ENCODE data around the gene MYH15. TPM values are rescaled to one million over a fixed set of nuclear protein-coding genes. Genes with fewer than 3 reads are reported as not detected.

The MYH15 gene
- total RNA-seq, 1 donor from 2014 or later, result 0.42 TPM

DNA sequence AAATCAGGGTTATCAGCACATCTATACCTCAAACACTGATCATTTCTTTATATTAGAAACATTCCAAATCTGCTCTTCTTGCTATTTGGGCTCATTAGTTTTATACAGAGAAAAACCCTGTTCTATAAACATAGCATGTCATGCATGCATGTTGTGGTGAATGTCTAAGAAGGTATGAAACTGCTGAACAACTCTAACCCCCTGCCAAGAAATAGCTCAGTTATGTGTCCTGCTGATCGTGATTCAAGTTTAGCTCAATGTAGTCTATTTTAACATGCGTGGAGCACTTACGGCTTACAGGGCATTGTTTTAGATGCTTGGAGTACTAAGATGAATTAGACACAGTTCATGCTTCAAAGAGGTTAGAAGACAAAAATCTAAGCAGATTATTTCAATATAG, 35.8 kb downstream of the MYH15 start:
- intact Hi-C loops (cut with micrococcal nuclease), result loop anchor here (10.0 kb wide), 1 partner anchor 1040 kb away; no protein-coding TSS in a partner anchor

DNA sequence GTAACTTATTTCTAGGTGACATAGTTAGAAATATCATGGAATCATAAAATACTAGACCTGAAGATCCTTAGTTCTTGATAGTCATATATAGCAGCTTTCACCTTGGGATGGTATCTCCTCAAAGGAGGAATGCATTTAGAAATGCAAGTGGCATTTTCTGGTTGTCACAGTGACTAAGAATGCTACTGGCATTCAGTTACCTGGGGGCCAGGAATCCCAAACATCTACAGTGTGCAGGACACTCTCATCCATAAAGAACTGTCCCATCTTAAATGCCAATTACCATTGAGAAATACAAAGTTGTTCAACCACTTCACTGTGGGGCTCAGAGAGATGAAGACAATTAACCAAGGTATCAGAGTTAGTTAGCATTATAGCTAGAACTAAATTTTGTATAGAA, 36.7 kb downstream of the MYH15 start:
- intact Hi-C loops (cut with micrococcal nuclease), result loop anchor here (10.0 kb wide), 1 partner anchor 1039 kb away; no protein-coding TSS in a partner anchor

DNA sequence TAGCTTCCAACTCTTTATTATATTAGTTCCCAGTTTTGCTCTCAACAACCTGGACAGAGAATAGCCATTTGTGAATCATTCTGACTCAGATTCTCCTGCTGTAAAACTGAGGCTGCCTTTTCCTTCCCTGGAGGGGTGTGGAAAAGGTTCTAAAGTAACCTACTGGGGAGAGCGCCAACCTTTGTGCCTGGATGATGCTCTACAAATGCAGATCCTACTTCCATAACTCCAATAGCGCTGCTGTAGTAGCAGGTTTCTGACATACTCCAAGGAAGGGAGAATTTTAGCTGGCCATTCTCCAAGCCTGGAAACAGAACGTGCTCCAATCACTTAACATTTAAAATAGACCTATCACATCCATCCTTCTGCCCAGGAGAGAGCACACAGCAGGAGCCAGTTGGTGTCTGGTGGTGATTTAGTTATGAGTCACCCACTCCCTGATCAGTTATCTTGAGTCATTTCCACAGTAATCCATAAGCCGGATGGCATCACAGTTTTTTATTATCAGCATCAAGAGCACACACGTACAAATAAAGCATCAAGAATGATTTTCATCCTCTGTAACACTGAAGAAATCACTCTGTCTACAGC, 38.3 kb downstream of the MYH15 start:
- intact Hi-C loops (cut with micrococcal nuclease), result loop anchor here (10.0 kb wide), 1 partner anchor 1037 kb away; no protein-coding TSS in a partner anchor

DNA sequence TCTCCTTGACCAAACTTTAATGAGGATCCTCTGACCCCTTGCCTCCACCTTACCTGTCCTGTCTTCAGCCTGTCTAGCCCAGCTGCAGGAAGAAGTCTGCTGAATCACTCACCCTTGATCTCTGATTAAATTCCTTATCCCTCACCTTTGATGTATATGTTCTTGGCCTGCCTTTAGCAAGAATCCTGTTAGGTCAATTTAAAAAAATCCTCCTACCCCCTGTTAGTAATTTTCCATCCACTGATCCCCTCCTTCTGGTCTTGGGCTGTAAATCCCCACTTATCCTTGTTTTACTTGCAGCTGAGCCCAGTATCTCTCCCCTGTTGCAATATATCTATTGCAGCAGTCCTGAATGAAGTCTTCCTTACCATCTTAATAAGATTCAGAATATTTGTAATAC, 39.0 kb downstream of the MYH15 start:
- intact Hi-C loops (cut with micrococcal nuclease), result loop anchor here (10.0 kb wide), 1 partner anchor 1037 kb away; no protein-coding TSS in a partner anchor

DNA sequence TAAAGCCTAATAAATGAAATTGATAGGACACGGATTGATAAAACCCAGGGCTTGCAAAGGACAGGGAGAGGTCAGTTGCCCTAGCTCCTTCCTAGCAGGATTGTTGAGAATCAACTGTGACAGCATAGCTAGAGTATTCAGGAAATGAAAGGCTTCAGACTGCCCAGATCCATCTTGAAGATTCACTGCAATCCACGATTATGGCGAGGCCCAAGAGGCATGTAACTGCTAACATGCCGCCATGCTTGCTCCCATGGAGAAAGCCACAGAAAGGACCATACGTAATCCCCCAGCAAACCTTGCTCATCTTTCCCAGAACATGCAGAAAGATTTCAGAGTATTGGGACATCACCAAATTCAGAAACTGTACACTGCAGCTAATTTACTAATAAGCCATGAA, 41.3 kb downstream of the MYH15 start:
- intact Hi-C loops (cut with micrococcal nuclease), result no loop called here

DNA sequence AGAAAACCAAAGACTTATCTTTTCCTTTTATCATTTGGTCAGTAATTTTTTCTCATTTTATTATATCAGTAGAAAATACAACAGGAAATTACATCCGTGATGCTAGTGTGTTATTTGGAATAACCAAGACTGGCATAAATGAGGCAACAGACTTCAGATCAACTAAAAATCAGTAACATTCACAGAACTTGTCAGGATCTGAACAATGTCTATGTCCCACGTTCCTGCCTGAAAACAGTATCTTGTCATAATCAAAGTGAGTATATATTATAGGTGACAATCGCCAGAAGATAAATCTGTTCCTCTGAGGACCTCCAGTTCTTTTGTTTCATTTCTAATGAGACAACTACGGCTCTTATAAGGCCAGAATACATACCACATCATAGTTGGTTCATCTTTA, 41.8 kb downstream of the MYH15 start:
- intact Hi-C loops (cut with micrococcal nuclease), result no loop called here

DNA sequence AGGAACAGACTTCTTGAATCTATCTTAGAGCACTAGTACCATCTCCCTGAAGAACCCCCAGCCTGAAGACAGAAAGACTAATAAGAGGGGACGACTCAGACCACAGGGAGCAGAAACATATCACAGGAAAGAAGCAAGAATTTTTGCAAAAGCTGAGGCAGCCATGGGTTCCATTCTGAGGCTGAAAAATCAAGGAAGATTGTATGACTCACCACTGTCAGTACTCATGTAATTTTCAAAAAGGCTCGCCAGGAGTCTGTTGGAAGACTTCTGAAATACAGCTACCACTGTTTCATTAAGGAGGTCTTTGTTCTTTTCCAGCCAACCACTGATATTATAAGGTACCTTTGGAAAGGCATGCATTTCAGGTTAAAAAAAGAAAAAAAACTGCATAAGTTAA, 47.5 kb downstream of the MYH15 start:
- intact Hi-C loops (cut with micrococcal nuclease), result no loop called here

DNA sequence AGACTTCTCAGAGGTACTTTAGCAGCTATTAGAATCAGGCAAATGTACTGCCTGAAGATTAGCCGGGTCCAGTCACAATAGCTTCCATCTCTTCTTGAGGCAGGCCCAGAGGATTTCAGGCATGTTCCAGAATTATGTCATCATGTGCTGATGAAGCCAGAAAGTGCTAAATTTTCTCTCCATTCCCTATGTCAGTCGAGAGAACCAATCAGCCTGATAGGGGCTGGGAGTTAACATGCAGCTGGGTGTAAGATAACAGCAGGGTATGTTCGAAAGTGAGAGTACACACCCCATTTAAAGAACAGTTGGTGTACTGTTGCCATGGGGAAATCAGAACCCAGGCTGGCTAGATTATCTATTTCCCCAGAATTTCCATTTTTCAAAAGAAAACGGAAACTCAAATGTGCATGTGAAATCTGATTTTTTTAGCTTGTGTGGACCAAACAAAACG, 48.7 kb downstream of the MYH15 start:
- intact Hi-C loops (cut with micrococcal nuclease), result no loop called here

DNA sequence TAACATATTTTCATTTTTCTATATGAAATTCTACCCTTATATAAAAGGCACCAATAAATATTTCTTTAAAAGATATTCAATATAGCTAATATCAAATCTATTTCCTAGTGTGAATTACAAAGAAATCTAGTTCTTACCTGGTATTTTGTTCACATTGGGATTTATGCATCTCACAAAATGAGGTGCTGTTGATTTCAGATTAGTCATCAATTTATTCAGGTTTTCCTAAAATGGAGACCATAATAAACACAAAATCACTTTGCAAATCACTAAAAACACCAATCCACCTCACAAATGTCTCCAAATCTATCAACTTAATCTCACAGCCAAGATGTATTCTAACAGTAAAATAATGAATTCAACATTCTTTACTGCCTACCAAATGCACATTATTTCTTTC, 51.2 kb downstream of the MYH15 start:
- intact Hi-C loops (cut with micrococcal nuclease), result no loop called here

DNA sequence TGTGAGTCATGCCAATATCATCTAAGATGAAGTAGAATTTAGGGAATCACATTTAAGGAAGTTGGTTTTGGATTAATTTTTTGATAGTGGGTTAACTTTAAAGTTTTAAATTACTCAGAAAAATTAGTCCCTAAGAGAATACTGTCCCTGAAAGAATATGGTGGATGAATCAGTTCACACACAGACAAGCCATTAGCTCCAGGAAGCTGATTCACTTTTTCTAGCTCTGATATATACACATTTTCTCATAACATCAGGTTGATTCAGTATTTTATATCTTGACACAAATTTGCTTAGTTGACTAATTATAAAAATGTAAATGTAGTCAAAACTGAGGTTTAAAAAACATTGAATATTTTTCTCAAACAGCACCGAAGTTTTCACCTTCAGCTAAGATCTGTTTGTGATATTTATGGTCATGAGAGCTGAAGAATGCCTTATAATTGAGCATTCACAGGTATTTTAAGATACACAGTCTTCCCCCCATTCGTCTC, 55.1 kb downstream of the MYH15 start:
- intact Hi-C loops (cut with micrococcal nuclease), result no loop called here

DNA sequence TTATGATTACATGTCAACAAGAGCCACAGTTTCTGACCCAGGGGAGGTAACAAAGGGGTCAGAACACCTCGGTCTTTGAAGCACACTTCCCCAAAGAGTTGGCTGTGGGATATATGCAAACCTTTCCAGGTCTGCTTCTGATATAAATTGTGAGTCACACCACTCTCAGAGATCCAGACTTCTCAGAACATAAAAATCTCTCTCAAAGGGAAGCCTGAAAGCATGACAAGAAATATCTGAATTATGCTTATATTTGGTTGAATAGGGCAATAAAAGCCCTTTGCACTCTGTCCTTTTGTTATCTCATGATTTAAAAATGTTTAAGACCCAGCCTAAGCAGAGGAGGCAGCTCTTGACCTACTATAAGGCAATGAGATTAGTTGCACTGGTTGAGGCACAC, 56.8 kb downstream of the MYH15 start:
- intact Hi-C loops (cut with micrococcal nuclease), result no loop called here

DNA sequence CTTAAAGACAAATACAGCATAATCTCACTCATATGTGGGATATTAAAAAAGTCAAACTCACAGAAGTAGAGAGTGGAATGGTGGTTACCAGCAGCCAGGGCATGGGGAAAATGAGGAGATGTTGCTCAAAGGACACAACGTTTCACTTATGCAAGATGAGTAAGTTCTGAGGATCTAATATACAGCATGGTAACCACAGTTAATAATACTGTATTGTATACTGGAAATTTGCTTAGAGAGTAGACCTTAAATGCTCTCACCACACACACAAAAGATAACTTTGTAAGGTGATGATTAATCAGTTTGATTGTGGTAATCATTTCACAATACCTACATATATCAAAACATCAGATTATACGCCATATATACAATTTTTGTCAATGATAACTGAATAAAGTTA, 60.0 kb downstream of the MYH15 start:
- intact Hi-C loops (cut with micrococcal nuclease), result no loop called here

DNA sequence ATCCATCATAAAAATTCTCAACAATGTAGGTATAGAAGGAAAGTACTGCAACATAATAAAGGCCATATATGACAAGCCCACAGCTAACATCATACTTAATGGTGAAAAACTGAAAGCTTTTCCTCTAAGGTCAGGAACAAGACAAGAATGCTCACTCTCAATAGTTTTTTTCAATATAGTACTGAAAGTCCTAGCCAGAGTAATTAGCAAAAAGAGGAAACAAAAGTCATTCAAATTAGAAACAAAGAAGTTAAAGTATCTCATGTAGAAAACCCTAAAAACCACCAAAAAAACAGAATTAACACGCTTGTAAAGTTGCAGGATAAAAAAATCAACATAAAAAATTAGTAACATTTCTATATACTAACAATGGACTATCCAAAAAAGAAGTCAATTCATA, 61.8 kb downstream of the MYH15 start:
- intact Hi-C loops (cut with micrococcal nuclease), result no loop called here

DNA sequence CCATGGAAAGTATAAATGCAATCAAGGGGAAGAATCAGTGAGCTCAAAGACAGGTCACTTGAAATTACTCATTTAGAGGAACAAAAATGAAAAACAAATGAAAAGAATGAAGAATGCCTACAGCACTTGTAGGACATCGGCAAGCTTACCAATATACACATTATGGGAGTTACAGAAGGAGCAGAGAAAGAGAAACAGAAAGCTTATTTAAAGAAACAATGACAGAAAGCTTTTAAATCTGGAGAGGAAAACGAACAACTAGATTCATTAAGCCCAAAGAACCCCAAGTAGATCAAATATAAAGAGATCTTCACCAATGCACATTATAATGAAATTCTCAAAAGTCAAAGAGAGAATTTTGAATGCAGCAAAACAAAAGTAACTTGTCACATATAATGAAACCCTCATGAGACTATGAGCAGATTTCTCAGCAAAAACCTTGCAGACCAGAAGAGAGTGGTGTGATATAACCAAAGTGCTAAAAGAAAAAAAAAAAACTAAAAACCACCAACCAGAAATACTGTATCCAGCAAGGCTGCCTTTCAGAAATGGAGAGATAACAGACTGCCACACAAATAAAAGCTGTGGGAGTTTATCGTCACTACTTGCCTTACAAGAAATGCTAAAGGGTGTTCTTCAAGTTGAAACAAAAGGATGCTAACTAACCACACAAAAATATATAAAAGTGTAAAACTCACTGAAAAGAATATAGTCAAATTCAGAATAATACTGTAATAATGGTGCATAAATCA, 63.1 kb downstream of the MYH15 start:
- intact Hi-C loops (cut with micrococcal nuclease), result no loop called here

DNA sequence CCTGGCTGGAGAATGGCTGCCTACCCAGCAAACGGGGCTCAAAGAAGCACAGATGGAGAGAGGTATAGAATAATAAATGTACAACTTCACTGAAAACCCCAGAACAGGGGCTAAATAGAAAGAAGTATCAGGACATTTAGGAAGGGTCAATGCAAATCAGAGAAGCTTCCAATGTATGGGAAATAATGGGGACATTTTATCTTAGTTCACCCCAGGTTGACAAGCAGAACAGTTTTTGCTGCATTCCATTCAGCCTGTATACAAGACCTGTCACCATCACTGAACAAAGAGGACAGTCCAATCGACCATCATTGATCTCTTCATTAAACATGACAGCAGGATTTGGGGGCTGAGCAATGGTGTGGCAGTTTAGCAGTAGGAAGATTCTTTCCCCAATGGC, 68.1 kb downstream of the MYH15 start:
- intact Hi-C loops (cut with micrococcal nuclease), result no loop called here

DNA sequence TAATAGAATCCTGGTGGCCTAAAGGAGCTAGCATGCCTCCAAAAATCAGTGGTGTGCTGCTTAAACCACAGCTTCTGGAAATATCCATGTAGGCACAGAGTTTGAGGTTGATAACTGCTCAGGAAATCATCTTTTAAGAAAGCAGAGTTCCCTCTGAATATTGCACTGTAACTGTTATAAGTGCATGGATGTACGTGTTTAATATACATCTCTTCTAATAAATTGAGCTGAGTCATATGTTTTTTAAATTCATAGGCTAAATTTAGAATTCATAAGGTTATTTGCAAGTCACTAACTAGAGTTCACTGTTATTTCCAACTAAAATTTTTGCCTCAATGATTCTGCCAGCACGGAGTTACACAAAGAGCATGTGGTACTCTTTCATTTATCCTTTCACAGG, 68.9 kb downstream of the MYH15 start:
- intact Hi-C loops (cut with micrococcal nuclease), result no loop called here

DNA sequence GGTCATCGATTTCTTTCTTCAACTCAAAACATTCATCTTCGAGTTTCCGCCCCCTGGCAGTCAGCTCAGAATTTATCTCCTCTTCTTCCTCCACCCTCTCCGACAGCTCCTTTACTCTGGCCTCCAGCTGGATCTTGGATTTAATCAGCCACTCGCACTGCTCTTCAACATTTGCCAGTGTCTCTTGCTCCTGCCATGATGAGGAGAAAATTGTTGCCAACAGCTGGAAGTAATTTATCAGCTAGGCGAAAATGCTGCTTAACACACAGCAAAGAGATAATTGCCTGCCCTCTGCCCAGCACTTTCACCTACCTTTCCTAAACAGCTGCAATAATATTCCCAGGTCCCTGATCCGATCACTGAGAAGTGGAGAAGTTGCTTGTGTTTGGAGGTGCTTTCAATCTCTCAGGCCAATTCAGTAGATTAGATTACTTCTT, 69.3 kb downstream of the MYH15 start:
- intact Hi-C loops (cut with micrococcal nuclease), result no loop called here

DNA sequence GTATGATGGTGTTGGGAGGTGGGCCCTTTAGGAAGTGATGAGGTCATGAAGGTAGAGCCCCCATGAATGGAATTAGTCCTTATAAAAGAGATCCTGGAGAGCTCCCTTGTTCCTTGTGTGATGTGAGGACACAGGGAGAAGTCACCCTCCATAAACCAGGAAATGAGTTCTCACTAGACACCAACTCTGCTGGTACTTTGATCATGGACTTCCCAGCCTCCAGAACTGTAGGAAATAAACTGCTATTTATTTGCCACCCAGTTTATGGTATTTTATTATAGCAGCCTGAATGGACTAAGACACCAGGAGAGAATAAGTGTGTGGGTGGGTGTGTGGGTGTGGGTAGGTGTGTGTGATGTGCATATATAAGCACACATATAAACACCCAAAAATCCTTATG, 71.9 kb downstream of the MYH15 start:
- intact Hi-C loops (cut with micrococcal nuclease), result no loop called here

DNA sequence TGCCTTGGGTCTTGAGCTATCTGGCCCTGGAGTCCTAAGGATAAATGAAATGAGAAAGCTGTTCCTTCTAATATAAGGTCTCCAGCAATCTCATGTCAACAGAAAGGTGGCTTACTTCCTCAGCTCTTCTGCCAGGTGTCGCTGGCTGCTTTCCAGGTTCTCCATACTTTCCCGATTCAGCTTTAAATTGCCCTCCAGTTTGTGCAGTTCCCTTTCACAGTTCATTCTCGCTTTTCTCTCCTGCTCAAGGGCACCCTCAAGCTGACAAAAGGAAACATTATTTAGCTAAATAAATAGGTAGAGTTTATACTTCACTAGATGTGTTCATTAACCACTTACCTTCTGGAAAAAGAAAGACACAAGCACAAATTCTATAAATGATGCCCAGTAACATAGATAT, 73.0 kb downstream of the MYH15 start:
- intact Hi-C loops (cut with micrococcal nuclease), result no loop called here

DNA sequence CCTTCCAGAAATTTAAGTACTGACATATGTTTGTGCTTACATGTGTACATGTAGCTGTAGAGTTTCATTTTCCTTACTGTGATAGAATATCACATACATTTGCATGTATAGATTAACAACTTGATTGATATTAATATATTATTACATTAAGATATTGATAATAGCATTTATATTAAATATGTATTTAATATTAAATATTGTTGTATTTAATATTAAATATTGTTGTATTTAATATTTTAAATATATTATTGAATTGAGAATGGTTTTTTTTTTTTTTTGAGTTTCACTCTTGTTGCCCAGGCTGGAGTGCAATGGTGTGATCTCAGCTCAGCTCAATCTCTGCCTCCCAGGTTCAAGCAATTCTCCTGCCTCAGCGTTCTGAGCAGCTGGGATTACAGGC, 76.5 kb downstream of the MYH15 start:
- intact Hi-C loops (cut with micrococcal nuclease), result no loop called here

DNA sequence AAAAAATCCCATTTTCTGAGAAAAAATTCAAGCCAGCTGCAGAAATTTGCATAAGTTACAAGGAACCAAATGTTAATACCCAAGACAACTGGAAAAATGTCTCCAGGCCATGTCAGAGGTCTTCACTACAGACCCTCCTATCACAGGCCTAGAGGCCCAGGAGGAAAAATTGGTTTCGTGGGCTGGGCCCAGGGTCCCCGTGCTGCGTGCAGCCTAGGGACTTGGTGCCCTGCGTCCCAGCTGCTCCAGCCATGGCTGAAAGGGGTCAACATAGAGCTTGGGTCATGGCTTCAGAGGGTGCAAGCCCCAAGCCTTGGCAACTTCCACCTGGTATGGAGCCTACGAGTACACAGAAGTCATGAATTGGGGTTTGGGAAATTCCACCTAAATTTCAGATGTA, 78.0 kb downstream of the MYH15 start:
- intact Hi-C loops (cut with micrococcal nuclease), result no loop called here

DNA sequence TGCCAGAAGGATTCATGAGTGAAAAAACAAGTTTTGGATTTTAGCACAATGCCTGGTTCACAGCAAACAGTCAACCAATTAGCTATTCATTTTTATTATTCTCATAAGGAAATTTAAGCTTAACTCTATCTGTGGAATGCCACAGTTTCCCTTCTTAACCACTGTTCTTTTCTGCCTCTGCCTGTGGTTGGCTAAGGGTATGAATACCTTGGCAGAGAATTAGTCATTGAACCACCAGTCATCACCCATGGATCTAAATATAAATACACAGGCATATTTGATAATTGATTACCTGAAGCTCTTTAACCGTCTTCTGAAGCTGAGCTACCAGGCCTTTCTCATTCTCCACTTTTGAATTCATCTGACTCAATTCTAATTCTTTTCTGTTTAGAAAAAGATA, 79.9 kb downstream of the MYH15 start:
- intact Hi-C loops (cut with micrococcal nuclease), result no loop called here

DNA sequence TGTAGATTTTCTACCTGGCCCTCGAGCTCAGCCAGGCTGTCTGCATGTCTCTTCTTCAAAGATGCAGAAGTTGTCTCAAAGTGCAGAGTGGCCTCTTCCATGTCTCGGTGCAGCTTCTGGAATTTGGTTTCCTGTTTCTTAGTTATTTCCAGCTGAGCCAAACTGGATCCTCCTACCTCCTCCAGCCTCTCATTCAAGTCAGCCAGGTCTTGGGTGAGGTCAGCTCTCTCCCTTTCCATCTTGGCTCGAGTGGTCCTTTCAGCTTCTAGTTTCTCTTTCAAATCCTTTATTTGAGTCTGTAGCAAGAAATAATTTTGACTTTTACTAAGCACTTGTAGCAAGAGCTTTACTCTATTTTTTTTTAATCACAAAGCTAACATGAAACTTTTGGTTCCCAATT, 81.8 kb downstream of the MYH15 start:
- intact Hi-C loops (cut with micrococcal nuclease), result no loop called here

Data from T-helper 1 cell treated with Interleukin-12 subunit alpha and Interleukin-12 subunit beta and Interleukin-4 antibody, amounts not matched to agents 30 ng/mL and 1 ng/mL, for 36 hours (primary cell).